Hepatocyte (in vitro differentiated cells): ENCODE measurements around the gene DDX56. TPM values are rescaled to one million over a fixed set of nuclear protein-coding genes. Genes with fewer than 3 reads are reported as not detected.

Experiments
- DNase-seq: peaks from one replicate; pipeline ENCODE4 v3.0.0-alpha.2; 2016; ENCODE audit warnings: low spot score
- H2AFZ ChIP-seq: fragments of 200-600 bp; sonication (generic); 2 replicates; pipeline ENCODE4 v1.6.0; 2016; ENCODE audit warnings: antibody characterized with exemption, mild to moderate bottlenecking
- H3K27ac ChIP-seq: fragments of 200-600 bp; sonication (generic); 2 replicates; pipeline ENCODE4 v1.5.1; 2016; ENCODE audit warnings: mild to moderate bottlenecking
- H3K27me3 ChIP-seq: fragments of 200-600 bp; sonication (generic); 2 replicates; pipeline ENCODE4 v1.6.1; 2016
- H3K36me3 ChIP-seq: fragments of 200-600 bp; sonication (generic); replicated peaks from 2 replicates; pipeline ENCODE4 v1.5.1; 2016; ENCODE audit warnings: low read depth; ENCODE audit not compliant: insufficient read depth
- H3K4me1 ChIP-seq: fragments of 200-600 bp; sonication (generic); 2 replicates; pipeline ENCODE4 v1.5.1; 2016; ENCODE audit warnings: mild to moderate bottlenecking, moderate library complexity; ENCODE audit not compliant: insufficient read depth
- H3K4me2 ChIP-seq: fragments of 200-600 bp; sonication (generic); 2 replicates; pipeline ENCODE4 v1.6.0; 2016
- H3K4me3 ChIP-seq: fragments of 200-600 bp; sonication (generic); 2 replicates; pipeline ENCODE4 v1.5.1; 2016; ENCODE audit warnings: mild to moderate bottlenecking
- H3K79me2 ChIP-seq: fragments of 200-600 bp; sonication (generic); 2 replicates; pipeline ENCODE4 v1.6.0; 2017; ENCODE audit warnings: mild to moderate bottlenecking
- H3K9me2 ChIP-seq: fragments of 200-600 bp; sonication (generic); replicated peaks from 2 replicates; pipeline ENCODE4 v1.6.0; 2017; ENCODE audit warnings: mild to moderate bottlenecking; ENCODE audit not compliant: insufficient read depth
- H3K9me3 ChIP-seq: fragments of 200-600 bp; sonication (generic); 2 replicates; pipeline ENCODE4 v1.5.1; 2016; ENCODE audit warnings: low read depth, mild to moderate bottlenecking
- H4K20me1 ChIP-seq: fragments of 200-600 bp; sonication (generic); 2 replicates; pipeline ENCODE4 v1.6.0; 2016; ENCODE audit warnings: mild to moderate bottlenecking; ENCODE audit not compliant: insufficient read depth, poor library complexity, severe bottlenecking
- EZH2 ChIP-seq: fragments of 200-600 bp; sonication (generic); IDR thresholded peaks from 2 replicates; pipeline ENCODE4 v1.6.1; 2016; ENCODE audit warnings: antibody characterized with exemption, mild to moderate bottlenecking, borderline replicate concordance
- EZH2phosphoT487 ChIP-seq: fragments of 200-600 bp; sonication (generic); IDR thresholded peaks from one replicate; pipeline ENCODE4 v1.6.1; 2018; ENCODE audit warnings: antibody characterized with exemption, mild to moderate bottlenecking, low read depth, moderate library complexity; ENCODE audit not compliant: unreplicated experiment, severe bottlenecking
- WGBS: methylation state at CpG from one replicate; pipeline ENCODE4 v1.1.6; 2016; ENCODE audit warnings: low lambda C conversion rate; ENCODE audit errors: missing lambda C conversion rate; 5-methylcytosine and 5-hydroxymethylcytosine counted together
- polyA plus RNA-seq: library from polyadenylated mRNA; unstranded; fragments of >200 nt; fragmentation: Nextera tagmentation; extraction: Ambion mirVana; gene quantifications from 2 replicates; pipeline ENCODE4 v1.2.1, GENCODE V29; 2016
- total RNA-seq: library from RNA; depleted of rRNA; stranded (reverse); fragments of >200 nt; gene quantifications from 2 replicates; pipeline ENCODE4 v1.2.3, GENCODE V29; 2014
- TF ChIP-seq, protein P1 (sequence below): fragments of 200-600 bp; sonication (generic); IDR thresholded peaks from 2 replicates; pipeline ENCODE4 v1.5.1; 2016; ENCODE audit warnings: antibody characterized with exemption, mild to moderate bottlenecking; ENCODE audit not compliant: poor library complexity

Gene DDX56
- total and polyA plus RNA-seq, 2 experiments from 2014 or later, result 57.1 to 85.0 TPM

DNA sequence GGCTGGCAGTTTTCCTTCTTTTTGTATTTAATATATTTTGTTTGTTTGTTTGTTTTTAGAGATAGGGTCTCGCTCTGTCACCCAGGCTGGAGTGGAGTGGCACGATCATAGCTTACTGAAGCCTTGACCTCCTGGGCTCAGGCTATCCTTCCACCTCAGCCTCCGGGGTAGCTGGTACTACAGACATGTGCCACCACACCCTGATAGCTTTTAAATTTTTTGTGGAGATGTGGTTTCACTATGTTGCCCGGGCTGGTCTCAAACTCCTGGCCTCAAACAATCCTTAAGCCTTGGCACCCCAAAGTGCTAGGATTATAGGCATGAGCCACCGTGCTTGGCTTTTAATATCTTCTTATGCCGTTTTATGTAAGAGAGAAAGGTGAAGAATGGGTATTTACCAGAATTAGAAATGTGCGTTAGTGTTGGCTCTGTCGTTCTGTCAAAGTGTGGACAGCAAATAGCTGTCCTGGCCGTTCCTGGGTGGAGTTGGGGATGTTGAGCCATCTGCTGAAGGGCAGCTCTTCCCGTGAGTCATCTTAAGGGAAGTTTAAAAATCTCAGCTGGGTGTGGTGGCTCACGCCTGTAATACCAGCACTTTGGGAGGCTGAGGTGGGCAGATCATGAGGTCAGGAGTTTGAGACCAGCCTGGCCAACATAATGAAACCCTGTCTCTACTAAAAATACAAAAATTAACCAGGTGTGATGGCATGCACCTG, 47.5 kb upstream of the DDX56 start:
- Histone ChIP-seq H3K27ac (peak overlapping the region; percentile 97), H3K79me2 (peaks cover 99% of the 10 kb centered on the region)

DNA sequence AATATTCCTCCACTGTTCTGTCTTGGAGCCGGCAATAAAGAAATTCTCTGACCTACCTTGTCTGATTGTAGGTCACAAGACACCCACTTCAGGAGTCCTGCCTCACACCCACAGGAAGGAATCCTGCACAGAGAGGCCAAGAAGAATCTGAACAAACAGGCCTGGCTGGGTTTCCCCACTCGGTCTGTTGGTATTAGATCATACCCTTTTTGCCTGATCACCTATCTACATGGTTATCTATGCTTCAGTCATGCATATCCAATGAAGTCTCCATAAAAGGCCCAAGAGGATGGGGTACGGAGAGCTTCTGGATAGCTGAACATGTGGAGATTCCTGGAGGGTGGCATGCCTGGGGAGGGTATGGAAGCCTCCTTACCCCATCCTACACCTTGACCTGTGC, 45.0 kb upstream of the DDX56 start:
- 65% methylated on average over 3 of the region's 3 CpGs for WGBS
- peak; percentile 63 for DNase-seq
- Histone ChIP-seq H2AFZ (no peak overlapping the region), H3K79me2 (peaks cover 99% of the 10 kb centered on the region), H3K4me2 (peak overlapping the region; percentile 55), H3K4me1 (peaks cover 41% of the 10 kb centered on the region), H3K36me3 (no peaks in the 10 kb centered on the region), H3K4me3 (no peak overlapping the region), H3K9me2 (no peaks in the 10 kb centered on the region), H3K27ac (peak overlapping the region; percentile 97), H3K9me3 (no peaks in the 10 kb centered on the region), H4K20me1 (peaks cover 4% of the 10 kb centered on the region), H3K27me3 (no peaks in the 10 kb centered on the region)
- TF ChIP-seq EZH2 (no peak), EZH2phosphoT487 (no peak)
- TF ChIP-seq, protein P1, sequence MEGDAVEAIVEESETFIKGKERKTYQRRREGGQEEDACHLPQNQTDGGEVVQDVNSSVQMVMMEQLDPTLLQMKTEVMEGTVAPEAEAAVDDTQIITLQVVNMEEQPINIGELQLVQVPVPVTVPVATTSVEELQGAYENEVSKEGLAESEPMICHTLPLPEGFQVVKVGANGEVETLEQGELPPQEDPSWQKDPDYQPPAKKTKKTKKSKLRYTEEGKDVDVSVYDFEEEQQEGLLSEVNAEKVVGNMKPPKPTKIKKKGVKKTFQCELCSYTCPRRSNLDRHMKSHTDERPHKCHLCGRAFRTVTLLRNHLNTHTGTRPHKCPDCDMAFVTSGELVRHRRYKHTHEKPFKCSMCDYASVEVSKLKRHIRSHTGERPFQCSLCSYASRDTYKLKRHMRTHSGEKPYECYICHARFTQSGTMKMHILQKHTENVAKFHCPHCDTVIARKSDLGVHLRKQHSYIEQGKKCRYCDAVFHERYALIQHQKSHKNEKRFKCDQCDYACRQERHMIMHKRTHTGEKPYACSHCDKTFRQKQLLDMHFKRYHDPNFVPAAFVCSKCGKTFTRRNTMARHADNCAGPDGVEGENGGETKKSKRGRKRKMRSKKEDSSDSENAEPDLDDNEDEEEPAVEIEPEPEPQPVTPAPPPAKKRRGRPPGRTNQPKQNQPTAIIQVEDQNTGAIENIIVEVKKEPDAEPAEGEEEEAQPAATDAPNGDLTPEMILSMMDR, result no peak

More for the DNA sequence above, 47.5 kb upstream of the DDX56 start:
- Histone ChIP-seq H4K20me1 (peaks cover 6% of the 10 kb centered on the region), H3K27me3 (no peaks in the 10 kb centered on the region), H3K36me3 (no peaks in the 10 kb centered on the region), H3K9me3 (no peaks in the 10 kb centered on the region), H3K4me2 (no peak overlapping the region), H3K4me3 (no peak overlapping the region), H2AFZ (no peak overlapping the region), H3K4me1 (peaks cover 25% of the 10 kb centered on the region), H3K9me2 (no peaks in the 10 kb centered on the region)
- DNase-seq, result no peak
- TF ChIP-seq, protein P1, result no peak
- TF ChIP-seq EZH2 (no peak), EZH2phosphoT487 (no peak)
- WGBS, result 90% methylated on average over 11 of the region's 11 CpGs

DNA sequence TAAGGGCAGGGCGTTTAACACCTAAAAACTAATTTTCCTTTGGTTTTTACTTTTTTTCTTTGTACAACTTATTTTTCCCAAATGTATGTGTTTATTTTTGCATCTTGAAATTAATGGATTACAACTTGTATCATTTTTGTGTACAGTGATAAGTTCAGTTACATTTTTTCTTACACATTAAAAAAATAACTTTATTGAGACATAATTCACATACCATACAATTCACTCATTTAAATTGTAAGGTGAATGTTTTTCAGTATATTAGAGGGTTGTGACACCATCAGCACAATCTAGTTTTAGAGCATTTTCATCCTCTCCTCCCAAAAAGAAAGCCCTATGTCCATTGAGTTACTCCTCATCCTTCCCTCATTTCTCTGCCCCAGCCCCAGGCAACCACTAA, 44.3 kb upstream of the DDX56 start:
- Histone ChIP-seq H2AFZ (no peak overlapping the region), H3K9me2 (no peaks in the 10 kb centered on the region), H3K79me2 (peaks cover 99% of the 10 kb centered on the region), H3K36me3 (no peaks in the 10 kb centered on the region), H3K9me3 (no peaks in the 10 kb centered on the region), H3K27me3 (no peaks in the 10 kb centered on the region), H3K4me3 (no peak overlapping the region), H4K20me1 (no peaks in the 10 kb centered on the region), H3K27ac (peak overlapping the region; percentile 97), H3K4me1 (peaks cover 40% of the 10 kb centered on the region), H3K4me2 (peak overlapping the region; percentile 55)
- no peak for DNase-seq
- TF ChIP-seq, protein P1, result no peak
- no peak for TF ChIP-seq EZH2
- no peak for TF ChIP-seq EZH2phosphoT487
- WGBS, result 97% methylated on average over 1 of the region's 1 CpG
